Stimulated activated CD4-positive, alpha-beta T cell treated with anti-CD3 and anti-CD28 coated beads, Interleukin-1b, Interleukin-23, amount 100 ng/mL, for 4 hours (primary cell): ENCODE measurements around the gene PHKA2.
"Not testable (repeated sequence)": the region's sequence is repeated elsewhere in the genome, so short reads cannot be mapped to it uniquely, and the experiment has no call there.

Source experiments
- DNase-seq, 2 donors: peaks; one replicate each; pipeline ENCODE4 v3.0.0-alpha.2; 2020; ENCODE audit warnings: low read depth in 2 of 2

The PHKA2 gene, protein sequence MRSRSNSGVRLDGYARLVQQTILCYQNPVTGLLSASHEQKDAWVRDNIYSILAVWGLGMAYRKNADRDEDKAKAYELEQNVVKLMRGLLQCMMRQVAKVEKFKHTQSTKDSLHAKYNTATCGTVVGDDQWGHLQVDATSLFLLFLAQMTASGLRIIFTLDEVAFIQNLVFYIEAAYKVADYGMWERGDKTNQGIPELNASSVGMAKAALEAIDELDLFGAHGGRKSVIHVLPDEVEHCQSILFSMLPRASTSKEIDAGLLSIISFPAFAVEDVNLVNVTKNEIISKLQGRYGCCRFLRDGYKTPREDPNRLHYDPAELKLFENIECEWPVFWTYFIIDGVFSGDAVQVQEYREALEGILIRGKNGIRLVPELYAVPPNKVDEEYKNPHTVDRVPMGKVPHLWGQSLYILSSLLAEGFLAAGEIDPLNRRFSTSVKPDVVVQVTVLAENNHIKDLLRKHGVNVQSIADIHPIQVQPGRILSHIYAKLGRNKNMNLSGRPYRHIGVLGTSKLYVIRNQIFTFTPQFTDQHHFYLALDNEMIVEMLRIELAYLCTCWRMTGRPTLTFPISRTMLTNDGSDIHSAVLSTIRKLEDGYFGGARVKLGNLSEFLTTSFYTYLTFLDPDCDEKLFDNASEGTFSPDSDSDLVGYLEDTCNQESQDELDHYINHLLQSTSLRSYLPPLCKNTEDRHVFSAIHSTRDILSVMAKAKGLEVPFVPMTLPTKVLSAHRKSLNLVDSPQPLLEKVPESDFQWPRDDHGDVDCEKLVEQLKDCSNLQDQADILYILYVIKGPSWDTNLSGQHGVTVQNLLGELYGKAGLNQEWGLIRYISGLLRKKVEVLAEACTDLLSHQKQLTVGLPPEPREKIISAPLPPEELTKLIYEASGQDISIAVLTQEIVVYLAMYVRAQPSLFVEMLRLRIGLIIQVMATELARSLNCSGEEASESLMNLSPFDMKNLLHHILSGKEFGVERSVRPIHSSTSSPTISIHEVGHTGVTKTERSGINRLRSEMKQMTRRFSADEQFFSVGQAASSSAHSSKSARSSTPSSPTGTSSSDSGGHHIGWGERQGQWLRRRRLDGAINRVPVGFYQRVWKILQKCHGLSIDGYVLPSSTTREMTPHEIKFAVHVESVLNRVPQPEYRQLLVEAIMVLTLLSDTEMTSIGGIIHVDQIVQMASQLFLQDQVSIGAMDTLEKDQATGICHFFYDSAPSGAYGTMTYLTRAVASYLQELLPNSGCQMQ

DNA sequence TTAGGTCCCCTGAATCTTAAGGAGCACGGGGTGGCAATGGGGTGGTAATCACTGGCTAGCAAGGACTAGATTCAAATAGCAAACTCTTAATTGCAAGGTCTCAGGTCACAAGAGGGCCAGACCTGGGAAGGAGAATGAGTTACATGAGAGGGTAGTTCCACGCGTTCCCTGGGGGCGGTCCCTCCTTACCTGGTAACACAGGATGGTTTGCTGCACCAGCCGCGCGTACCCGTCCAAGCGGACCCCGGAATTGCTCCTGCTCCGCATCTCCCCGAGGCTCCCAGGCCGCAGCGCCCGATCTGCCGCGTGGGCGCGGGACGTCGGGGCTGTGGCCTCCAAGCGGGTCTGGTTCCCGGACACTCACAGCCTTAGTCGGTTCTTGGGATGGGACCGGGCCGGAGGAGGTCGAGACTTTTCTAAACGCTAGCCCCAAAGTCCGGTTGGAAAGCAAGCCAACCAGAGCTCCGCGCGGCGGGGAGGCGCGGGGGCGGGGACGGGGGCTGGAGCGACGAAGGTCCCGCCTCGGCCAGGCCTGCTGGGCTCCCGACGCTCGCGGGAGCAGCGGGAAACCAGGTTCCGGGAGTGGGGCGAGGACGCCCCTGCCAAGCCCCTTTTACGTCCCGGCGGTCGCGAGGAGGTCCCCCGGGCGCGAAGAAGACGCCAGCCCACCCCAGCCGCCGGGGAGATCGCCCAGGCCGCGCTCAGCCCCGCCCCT is at the start of gene PHKA2:
TSS of gene PHKA2 (minus strand) at position 449 of the 715 bp plus-strand sequence. CDS start at position 267, 182 bp downstream.
- DNase-seq: peak; percentile 1 to 35

DNA sequence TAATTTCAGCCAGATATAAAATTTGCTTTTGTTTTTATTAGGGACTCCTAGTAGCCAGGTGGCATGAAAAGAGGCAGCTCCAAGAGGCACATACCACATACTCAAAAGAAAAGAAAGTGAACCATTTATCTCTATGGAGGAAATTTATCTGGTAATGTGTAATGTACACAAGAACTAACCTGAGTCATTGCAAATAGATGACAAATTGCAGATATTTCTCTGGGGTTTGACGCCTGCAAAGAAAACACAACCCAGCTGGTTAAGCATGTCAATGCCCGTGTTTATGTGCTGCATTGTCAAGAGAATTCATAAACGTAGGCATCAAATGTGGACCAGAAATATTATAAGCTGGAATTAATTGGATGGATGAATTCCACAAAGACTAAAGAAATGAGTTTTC is 46.9 kb upstream of the PHKA2 start:
- no peak for DNase-seq

DNA sequence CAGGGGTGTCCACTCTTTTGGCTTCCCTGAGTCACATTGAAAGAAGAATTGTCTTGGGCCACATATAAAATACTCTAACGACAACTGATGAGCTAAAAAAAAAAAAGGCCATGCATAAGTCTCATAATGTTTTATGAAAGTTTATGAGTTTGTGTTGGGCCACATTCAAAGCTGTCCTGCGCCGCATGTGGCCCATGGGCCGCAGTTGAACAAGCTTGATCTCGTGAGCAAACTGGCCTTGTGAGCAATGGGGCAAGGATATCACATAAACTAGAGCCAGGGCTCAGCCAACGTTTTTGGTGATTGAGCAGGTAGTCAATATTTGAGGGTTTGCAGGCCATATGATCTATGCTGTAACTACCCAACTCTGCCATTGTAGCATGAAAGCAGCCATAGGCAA is 44.6 kb upstream of the PHKA2 start:
- DNase-seq: no peak

DNA sequence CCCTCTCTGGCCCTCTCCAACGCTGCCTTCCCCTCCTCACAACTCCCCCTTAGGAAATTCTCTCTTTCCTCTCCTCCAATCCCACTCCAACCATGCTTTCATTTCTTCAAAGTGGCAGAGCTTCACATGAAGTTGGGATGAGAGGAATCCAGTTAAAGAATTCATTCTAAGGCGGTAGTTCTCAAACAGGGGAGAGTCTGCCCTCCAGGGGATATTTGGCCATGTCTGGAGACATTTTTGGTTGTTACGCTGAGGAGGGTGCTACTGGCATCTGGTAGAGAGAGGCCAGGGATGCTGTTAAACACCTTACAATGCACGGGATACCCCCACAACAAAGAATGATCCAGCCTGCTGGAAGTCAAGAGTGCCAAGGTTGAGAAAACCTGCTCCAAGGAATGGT is 40.5 kb upstream of the PHKA2 start:
- no peak for DNase-seq

DNA sequence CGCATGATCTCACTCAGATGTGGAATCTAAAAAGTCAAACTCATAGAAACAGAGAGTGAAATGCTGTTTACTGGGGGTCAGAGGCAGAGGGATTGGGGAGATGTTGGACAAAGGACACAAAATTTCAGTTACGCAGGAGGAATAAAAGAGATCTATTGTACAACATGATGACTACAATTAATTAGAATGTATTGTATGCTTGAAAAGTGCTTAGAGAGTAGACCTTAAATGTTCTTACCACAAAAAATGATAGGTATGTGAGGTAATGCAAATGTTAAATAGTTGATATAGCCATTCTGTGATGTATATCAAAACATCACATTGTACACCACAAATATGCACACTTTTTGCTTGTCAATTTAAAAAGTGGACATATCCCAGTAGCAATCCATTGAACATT is 36.1 kb upstream of the PHKA2 start:
- no peak for DNase-seq

DNA sequence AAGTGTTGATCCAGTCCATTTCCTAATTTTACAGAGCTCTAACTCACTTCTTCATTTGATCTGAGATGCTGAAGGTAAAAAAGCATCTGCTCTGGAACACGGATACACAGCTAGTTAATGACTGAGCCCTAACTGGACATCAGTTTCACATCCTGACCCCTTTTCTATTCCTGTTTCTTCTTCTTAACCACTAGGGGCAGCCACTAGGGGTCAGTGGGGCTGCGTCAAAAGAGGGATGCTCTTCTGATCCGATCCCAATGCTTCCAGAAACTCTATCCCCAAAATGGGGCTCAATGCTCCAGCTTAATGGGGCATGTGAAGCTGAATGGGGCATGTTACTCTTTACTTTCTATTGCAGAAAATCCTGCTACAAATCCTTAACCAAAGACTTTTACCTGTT is 33.4 kb upstream of the PHKA2 start:
- no peak for DNase-seq

DNA sequence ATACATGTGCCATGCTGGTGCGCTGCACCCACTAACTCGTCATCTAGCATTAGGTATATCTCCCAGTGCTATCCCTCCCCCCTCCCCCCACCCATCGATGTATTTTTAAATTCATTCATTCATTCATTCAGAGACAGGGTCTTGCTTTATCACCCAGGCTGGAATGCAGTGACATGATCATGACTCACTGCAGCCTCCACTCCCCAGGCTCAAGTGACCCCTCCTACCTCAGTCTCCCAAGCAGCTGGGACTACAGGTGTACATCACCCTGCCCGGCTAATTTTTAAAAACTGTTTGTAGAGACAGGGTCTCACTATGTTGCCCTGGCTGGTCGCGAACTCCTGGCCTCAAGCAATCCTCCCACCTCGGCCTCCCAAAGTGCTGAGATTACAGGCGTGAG is 32.7 kb upstream of the PHKA2 start:
- DNase-seq: not testable (repeated sequence)

DNA sequence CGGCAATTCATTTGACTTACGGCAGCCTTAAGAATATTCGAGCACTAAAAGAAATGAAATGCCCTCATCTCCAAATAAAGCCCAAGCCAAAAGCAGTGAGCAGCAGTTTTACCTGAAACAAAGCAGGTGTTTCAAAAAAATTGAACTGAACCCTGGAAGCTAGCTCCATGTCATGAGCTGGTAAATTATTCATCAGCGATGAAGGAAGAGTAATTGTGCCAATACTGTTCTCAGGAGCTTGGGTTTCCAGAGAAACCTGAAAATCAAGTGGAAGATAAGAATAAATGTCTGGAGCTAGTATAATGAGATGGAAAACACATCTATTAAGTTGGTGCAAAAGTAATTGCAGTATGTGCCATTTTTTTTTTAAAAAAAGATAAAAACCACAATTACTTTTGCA is 24.0 kb upstream of the PHKA2 start:
- DNase-seq: no peak

DNA sequence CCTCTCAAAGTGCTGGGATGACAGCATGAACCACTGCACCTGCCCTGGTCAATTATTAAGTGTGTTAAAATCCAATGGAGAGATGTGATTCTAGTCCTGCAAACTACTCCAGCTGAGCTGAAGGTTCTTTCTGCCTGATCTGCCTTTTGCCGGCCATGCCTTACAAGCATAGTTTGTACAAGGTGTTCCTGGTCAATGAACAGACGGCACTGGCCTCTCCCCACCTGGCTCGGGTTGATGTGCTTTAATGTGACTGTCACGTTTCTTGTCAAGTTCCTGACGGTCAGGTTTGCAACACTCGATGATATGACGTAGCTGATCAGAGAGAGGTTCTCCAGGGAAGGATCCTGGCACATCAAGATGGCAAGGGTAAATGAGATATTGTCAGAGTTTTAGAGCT is 23.1 kb upstream of the PHKA2 start:
- no peak for DNase-seq

DNA sequence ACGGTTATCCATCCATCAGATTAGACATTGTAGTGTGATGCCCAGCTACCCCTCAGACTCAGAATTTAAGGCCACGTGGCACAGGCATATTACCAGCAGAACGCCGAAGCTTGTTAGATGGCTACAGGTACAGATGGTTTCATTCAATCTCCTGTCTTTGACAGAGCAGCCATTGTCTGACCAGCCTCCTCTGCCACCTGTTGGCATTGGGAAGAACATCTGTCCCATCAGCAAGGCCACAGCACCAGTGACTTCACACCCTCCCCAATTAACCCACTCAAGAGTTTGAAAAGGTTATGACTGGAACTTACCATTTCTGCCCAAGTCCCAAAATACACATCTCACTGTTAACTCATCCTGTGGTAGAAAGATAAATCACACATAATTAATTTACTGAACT is 22.0 kb upstream of the PHKA2 start:
- DNase-seq: no peak

DNA sequence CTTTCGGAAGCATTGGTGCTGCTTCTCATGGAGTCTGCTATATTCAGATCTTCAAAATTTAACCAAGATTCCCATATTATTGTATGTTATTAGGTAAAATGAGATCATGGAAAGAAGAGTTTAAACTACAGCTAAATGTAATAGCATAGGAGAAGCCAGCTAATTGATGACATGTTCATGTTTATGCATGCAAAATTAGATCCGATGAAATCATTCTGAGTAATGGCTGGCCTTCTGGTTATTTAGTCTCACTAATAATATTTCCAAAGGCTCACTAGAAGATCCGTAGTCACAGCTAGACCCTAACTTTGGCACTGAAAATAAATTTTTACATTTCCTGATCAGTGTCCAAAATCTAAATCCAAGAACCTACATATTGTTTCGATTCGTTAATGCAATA is 19.8 kb upstream of the PHKA2 start:
- no peak for DNase-seq

DNA sequence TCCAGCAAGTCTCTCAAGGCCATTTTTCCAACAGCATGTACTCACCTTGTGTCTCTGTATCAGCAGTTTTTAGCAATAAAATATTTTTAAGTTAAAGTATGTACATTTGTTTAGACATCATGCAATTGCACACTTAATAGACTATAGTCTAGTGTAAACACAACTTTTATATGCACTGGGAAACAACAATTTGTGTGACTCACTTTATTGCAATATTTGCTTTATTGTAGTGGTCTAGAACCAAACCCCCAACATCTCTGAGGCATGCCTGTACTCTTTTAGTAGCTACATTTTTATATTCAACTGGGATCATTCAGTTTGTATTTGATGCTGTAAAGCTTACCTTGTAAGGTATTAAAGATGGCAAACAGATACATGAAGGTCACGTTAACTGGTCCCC is 14.7 kb upstream of the PHKA2 start:
- no peak for DNase-seq

DNA sequence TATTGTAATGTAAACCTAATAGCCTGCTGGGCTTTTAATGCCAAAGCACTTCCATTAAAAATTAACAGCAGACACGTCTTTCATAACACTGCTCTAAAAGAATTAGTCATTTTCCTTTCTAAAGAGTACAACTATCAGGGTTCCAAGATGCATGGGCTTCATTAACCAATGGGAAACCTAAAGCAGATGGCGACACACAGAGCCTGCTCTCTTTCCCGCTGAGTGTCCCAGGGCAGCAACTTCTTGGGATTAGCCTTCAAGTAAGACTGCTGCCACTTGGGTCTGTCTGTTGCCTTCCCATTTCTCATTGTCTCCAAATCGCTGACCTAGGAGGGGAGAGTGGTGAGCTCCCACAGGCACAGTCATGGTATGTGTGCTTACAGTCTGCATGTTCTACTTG is 14.0 kb upstream of the PHKA2 start:
- no peak for DNase-seq

DNA sequence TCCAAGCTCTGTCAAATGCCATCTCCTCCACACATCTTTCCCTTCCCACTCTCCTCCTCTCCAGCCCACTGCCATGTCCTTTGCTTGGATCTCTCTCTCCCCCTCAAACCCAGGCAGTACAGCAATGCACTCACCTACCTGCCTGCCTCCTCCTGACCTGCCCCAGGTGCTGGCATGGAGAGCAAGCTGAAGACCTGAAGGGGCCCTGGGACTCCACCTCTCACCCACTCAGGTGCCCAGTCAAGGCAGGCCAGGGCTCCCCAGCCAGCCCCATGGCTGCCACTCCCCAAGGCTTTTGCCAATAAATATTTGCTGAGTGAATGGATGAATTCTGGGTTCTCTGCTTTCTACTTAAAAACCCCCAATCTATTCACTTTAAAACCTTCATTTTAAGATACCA is 12.6 kb upstream of the PHKA2 start:
- DNase-seq: no peak

DNA sequence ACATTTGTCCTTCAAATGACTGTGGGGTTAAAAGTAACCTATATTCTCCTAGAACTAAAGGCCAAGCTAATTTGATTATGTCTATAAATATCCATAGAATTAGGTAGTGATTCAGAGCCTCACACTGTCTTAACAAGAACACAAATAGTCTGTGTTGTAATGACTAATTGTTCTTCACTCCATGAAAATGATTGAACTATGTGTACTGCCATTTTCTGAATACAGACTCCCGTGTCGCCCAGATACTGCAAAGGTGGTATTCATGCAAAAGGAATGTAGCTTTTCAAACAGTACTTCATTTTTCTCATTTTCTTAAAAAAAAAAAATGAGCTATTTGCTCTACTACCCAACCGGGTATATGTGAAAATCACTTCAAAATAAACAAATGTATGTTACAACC is 11.3 kb upstream of the PHKA2 start:
- DNase-seq: no peak

DNA sequence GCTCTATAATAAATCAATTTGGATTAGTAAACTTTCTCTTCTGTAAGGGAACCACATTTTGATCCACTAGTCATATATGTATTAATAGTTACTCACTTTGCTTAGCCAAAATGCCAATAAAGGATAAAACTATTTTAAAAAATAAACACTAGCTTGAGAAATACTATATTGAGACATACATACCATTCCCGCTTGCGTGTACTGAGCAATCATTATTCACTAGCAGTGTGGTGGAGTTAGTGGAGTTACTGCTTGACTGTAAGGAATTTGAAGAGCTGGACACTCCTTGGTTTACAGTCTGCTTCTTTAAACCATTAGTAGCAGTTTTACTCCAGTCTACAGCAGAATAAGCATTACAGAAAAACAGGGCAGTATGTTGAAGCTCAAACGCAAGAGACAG is 10.8 kb upstream of the PHKA2 start:
- DNase-seq: no peak

DNA sequence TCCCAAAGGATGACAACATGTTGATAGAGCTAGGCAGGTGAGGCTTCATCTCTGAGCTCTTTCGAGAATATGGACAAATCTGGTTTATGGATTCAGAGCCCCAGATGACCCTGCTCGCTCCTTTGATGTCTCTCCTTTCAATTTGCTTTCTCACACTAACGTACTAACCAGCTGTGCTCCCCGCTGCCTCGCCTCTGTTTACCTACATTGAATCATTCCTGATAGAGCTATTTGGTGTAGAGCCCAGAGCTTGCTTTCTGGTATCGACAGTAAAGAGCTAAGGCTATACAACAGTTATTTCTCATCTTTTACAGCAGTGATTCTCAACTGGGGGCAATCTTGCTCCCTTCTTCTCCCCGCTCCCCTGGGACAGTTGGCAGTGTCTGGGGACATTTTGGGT is 8.9 kb upstream of the PHKA2 start:
- DNase-seq: no peak

DNA sequence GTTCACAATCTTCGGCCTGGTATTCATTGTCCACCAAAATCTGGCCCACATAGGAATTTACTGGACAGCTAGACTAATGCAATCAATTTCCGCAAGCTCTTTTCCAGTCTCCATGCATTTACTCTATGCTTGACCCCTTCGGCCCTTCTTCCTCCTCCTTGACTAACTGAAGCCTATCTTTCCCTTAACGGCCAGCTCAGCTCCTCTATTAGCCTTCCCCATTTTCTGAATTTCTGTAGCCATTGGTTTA is 1.2 kb upstream of the PHKA2 start:
- no peak for DNase-seq

DNA sequence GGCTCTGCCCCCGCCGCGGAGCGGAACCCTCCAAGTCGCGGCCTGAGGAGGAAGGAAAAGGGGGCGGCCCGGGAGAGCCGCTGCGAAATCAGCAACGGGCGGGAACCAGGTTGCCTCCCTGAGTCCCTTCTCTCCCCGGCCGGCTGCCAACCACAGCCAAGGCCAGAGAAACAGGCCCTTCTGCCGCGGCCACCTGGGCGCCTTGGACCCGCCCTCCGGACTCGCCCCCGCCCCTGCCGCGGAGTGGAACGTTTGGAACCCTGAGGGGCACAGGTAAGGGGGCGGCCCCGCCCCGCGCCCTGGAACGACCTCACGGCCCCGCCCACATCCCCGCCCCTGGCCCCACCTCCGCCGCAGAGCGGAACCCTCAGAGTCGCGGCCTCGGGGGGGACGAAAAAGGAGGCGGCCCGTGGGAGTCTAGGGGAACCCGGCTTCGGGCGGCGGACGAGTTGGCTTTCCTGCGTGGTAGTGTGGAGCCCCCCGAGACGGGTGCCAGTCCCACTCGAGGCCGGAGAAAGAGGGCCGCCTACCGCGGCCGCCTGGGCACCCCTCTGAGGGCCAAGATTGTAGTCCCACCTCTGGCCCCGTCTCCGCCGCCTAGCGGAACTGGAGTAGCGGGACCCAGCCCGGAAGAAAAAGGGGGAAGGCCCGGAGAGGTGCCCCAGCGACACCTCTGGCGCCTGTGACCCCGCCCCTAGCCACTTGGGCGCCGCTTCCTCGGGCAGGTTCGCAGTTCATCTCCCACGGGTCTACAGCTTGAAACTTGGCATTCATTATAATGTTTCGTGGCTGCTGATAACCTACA is 669 bp upstream of the PHKA2 start:
- DNase-seq: peak; percentile 77 to 84

DNA sequence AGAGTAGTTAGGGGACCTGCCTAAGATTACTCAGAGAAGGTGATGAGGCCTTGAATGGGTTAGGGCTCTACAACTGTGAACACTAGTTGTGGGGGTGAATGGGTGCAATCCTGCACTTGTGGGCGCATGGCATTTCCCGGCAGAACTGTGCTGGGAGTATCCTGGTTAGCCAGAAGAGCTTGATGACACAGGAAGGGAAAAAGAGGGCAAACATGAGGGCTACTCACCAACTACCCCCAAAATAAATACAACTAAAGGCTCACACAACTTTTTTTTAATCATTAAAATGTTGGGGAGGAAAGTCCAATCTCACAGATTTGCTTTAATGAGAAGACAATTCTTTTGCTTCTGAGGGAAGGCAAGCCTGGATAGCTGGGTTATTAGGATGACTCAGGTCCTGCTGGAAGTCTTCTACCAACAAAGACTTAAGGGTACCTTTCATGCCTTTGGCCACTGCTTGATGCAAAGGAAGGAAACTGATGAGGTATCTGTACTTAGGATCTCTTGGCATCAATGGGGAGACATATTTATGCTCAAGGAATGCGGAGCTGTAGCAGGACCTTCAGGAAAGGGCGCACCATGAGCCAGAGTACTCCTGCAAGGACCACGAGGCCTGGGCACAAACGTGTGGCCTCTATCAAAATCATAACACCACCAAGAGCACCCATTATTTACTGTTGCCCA is 2.6 kb downstream of the PHKA2 start:
- no peak for DNase-seq

DNA sequence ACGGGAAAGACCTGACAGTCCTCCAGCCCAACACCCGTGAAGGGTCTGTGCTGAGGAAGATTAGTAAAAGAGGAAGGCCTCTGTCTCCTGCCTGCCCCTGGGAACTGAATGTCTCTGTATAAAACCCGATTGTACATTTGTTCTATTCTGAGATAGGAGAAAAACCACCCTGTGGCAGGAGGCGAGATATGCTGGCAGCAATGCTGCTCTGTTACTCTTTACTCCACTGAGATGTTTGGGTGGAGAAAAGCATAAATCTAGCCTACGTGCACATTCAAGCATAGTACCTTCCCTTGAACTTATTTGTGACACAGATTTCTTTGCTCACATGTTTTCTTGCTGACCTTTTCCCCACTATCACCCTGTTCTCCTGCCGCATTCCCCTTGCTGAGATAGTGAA is 3.7 kb downstream of the PHKA2 start:
- not testable (repeated sequence) for DNase-seq
